A673 (cell line): ENCODE results near the gene ADAMTS2.

Source experiments
- CTCF ChIP-seq: fragments of 300-800, 200-600 bp; sonication (generic); conservative IDR thresholded peaks from 2 replicates; pipeline ENCODE4 v1.5.1; 2017; ENCODE audit warnings: low read depth, mild to moderate bottlenecking, antibody characterized with exemption, low read length, moderate library complexity, mixed read lengths
- EZH2 ChIP-seq: fragments of 200-600 bp; sonication (generic); IDR thresholded peaks from 2 replicates; pipeline ENCODE4 v1.6.1; 2017; ENCODE audit warnings: borderline replicate concordance, low read depth, mild to moderate bottlenecking, mixed read lengths, antibody characterized with exemption, low read length; ENCODE audit not compliant: poor library complexity, severe bottlenecking

GRCh38 chr5:179185941-179186411, 159.3 kb downstream of the ADAMTS2 start:
- TF ChIP-seq CTCF (no peak), EZH2 (no peak)
